ENCODE data around the gene COL4A1. TPM values are rescaled to one million over a fixed set of nuclear protein-coding genes. Genes with fewer than 3 reads are reported as not detected.

The COL4A1 gene
- total RNA-seq, 1 experiment from 2014 or later = 99.9 TPM

DNA sequence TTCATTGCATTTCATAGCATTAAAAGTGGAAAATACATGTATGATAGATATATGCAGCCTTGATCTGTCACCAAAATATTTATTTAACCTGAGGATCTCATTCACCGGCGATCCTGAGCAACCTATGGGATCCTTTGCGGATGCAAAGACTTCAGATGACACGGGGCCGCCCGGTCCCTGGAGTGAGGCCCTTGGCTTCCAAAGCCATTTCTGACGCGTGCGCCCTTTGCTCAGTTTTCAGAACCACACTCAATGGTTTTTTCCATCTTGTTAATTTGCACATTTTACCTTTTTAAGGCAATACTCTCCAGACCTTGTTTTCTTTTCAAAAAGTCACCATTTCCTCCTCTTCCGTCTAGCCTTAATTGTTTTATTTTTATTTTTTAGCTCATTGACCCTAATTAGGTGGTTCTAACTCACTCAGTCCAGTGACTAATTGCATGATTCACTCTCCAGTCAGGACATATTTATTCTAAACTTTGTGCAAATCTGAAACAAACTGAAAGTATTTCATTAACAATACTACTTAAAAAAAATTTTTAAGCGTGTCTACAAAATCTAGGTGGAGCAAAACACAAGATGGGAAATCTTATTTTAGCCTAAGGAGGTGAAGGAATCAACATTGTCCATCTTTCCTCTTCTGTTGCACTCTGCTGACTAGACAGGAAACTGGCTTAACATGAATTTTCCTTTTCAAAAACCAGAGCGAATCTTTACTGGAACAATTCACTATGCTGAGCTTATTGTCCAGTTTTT lies 47.9 kb downstream of the COL4A1 start:
- DNase-seq (ENCODE audit: low read depth) = peak; percentile 57

DNA sequence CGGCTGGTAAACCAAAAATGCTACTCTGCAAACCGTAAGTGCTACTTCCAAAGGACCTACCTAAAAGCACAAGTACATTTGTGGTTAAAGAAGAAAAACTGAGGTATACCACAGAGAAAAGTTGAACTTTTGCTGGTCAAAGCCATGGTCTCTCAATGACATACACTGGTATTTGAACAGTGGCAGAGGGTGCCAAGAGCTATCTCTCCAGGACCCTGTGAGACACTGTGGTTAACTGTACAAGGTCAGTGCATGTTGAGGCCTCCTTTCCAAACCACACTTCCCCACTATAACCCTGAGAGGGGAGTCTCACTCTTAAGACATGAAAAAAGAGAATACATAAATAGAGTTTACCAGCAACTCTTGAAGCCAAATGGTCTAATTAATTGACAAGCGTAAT lies 49.5 kb downstream of the COL4A1 start:
- no peak for DNase-seq (ENCODE audit: low read depth)

DNA sequence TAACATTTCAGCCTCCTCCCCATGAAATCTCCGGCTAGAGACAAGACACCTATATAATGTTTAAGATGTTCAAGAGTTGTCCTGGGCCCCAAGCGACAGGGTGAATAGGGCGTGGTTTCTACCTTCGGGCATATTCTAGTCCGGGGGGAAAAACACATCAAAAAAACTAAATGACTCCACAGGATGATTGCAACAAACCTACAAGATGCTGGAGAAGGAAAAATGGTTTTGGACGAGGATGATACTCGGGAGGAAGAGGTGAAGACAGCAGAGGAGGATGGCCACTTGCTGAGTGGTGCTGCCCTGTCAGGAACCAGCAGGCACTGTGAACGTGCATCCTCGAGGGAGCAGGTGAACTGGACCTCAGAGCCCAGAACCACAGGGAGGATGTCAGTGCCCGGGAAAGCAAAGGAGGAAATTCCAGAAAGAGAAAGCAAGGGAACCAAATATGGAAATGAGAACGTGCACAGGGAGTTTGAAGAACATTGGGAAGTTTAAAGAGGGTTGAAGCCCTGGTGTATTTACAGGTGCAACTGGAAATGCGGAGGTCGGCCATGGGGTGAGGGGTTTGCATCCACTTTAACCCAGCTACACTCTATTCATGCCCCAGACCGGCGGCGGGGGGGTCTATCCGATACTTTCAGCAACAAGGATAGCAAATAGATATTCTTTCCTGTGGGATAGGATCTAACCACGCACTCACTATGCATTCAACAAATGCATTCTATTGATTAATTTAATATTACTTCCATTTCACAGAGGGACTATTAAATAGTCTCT lies 50.6 kb downstream of the COL4A1 start:
- DNase-seq (ENCODE audit: low read depth) = no peak

DNA sequence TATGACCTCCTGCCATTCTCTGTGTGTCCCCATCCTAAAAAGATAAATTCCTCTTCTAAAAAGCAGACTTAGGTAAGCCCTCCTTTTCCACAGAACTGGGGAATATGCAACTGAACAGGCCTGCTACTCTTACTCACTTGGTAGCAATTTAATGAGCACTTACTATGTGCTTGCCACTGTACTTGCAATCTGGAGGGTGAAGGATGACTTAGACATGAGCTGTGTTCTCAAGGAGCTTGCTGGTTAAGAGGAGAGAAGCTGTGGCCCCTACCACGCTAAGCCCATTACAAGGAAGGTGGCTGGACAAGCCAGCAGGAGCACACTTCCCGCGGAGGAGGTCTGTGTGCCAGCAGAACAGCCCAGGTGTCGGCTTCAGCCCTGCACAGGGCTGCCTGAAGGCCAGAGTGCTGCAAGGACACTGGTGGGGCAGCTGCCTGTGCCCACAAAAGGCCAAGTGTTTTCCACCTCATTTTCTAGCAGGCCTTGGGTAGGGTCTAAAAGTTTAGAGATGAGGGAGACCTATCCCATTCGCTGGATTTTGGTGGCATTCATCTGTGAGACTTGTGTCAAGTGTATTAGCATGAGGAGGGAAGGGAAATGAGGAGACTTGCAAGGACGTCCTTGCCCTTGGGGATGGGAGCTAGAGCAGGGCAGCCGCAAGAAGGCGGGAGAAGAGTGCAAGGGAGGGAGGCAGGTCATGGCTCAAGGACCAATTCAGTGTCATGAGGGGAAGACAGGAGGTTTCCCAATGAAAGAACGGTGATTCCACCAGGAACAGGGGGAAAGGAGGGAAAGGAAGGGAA lies 52.0 kb downstream of the COL4A1 start:
- DNase-seq (ENCODE audit: low read depth) = no peak

DNA sequence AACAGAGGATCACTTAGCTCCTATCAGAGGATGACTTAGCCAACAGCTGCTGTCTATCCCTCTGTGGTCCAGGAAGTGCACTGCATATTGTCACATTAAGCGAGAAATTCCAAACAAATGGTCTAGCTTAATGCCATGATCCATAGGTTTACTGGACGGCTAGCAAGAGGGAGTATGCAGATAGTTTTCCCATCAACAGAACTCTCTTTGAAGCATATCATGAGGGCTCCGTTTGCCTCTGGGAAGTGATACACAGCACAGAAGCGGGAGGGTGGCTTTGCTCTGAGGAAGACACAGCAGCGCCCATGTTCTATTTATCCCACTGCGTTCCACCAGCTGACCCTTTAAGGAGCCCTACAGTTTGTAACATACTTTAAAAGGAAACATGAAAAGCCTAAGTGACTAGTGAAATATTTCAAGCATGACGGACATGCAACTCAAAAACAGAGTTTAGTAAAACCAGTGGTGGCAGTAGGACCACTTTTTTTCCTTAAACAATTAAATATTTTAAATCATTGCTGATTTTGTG lies 52.7 kb downstream of the COL4A1 start:
- no peak for DNase-seq (ENCODE audit: low read depth)

DNA sequence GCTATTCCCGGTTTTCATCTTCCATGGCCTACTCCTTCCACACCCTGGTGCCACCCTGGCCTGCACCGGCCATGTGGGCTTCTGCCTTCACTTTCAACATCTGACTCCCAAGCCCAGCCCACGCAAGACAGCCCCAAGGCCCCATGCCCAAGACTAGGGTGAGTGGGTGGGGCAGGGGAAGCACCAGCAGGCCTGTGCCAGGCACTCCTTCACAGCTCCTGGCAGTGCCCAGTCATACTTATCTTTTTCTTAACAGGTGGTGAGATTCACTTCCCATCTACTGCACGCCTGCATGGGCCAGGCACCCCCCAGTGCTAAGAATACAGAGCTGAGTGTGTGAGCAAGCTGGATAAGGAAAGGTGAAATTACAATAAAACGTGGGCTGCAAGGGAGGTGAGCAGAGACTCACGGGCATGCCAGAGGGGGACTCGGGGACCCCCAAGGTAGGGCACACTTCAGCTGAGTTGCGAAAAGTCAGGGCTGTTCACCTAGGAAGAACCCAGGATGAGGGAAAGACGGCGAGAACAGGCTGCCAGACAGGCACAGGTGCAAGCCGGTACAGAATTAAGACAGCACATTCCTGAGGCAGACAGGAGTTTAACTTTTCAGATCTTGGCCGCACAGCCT lies 55.7 kb downstream of the COL4A1 start:
- no peak for DNase-seq (ENCODE audit: low read depth)

DNA sequence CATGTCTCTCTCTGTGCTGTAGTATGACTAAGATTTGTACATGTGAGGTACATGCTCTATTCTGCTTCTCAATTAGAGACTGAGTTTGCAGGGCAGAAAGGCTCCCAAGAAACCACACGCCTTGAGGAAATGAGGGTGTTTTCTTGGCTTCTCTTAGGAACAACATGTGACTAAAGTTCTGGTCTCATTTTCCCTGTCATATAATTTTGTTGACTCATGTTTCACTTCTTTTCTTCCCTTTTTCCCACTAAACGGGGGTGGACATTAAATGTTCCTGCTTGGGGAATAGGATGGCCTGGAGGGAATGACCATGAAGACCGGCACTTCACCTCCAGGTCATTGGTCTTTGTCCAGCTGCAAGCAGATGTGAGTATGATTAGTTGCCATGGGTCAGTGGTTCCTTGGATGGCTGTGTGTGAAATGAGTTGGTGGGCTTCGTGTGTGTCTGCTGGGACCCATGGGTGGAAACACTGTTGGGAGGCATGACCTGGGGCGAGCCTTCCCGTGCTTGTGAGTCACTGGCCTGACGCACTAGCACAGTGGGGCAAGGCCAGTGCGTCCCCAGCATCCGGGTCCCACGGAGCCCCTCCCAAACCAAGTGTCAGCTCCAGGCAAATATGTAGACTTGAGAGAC lies 56.6 kb downstream of the COL4A1 start:
- DNase-seq (ENCODE audit: low read depth) = peak; percentile 72

DNA sequence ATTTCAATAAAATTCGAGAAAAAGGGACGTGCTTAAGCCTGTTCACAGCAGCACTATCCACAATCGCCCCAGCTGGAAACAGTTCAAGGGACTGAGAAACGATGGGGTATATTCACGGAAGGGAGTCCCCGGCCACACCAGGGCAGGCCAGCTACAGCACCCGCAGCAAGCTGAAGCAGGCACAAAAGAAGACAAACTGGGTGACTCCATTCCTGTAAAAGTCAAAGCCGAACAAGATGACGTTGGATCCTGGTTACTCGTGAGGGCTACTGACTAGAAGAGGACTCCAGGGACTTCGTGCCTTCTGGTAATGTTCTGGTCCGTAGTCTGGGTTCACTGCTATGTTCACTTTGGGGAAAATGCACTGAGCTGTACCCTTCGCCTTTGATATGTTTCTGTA lies 57.6 kb downstream of the COL4A1 start:
- no peak for DNase-seq (ENCODE audit: low read depth)

DNA sequence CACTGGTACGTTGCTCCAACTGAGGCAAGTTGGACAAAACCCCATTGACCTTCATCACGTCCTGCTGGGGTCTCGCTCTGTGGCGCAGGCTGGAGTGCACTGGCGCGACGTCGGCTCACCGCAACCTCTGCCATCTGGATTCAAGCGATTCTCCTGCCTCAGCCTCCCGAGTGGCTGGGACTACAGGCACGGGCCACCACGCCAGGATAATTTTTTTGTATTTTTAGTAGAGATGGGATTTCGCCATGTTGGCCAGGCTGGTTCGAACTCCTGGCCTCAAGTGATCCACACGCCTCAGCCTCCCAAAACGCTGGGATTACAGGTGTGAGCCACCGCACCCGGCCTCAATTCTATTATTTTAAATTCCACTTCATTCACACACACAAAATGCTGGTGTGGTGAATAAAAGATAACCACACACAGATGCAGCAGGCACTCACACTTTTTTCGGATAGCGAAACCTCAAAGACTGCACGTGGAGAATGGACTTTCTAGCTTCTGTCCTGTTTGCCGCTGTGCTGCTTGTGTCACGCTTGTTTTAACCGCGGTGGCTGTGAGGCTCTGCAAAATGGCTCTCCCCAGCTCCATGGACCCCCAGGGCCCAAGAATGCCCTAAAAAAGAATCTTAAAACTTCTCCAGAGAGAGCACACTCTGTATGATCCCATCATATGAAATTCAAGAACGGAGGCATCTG lies 58.4 kb downstream of the COL4A1 start:
- no peak for DNase-seq (ENCODE audit: low read depth)

DNA sequence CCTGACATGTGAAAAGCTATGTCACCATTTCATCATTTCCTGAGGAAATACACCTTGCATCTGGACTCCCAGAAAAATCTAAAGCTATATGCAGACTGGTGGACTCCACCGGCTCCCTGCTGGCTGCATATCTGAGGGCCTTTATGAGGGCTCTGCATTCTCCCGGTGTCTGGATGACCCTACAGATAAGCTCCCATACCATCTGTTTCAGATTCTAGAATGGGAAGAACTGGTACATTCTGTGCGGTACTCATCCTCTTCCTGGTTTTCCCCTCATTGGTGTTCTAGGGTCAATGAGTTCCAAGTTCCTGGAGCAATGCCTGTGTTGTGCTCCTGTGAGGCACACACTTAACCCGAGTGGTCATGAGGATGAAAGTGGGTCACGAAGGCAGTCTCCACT lies 60.4 kb downstream of the COL4A1 start:
- no peak for DNase-seq (ENCODE audit: low read depth)

DNA sequence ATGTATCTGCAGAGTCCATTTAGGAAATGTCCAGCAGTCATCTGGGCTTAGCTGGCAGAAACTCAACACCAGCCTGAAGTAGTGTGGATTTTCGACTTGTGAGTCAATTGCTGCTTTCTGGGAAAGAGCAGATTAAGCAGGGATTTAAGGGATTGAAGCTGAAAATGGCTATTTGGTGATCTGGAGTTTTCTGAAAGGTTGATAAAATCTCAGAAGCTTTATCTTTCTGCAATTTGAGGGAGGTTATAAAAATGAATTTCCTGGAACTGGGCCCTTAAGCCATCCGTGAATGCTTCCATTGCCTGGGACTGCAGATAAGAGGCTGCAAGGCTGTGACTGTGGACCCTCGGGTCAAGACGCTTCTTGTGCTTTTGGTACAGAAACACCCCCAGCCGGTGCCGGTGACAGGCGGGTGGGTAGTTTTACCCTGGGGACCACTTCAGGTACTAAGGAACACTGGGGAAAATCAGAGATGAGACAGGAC lies 61.5 kb downstream of the COL4A1 start:
- peak; percentile 23 for DNase-seq (ENCODE audit: low read depth)

DNA sequence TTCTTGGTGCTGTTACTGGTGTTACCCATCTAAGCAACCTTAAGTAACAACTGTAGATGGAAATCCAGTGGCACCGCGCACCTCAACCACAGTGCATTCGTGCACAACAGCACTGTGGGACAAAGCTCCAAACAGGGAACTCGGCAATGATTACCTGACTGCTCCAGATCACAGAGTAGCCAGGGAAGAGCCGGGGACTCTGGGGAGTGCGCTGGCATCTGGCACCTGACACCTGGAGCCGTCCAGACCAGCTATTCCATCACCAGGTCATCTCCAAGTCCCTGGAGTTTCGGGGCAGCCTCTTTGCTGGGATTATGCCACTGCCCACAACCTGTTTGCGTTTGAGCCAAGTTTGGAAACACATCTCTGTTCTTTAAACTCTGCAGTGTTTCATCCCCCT lies 62.0 kb downstream of the COL4A1 start:
- no peak for DNase-seq (ENCODE audit: low read depth)

DNA sequence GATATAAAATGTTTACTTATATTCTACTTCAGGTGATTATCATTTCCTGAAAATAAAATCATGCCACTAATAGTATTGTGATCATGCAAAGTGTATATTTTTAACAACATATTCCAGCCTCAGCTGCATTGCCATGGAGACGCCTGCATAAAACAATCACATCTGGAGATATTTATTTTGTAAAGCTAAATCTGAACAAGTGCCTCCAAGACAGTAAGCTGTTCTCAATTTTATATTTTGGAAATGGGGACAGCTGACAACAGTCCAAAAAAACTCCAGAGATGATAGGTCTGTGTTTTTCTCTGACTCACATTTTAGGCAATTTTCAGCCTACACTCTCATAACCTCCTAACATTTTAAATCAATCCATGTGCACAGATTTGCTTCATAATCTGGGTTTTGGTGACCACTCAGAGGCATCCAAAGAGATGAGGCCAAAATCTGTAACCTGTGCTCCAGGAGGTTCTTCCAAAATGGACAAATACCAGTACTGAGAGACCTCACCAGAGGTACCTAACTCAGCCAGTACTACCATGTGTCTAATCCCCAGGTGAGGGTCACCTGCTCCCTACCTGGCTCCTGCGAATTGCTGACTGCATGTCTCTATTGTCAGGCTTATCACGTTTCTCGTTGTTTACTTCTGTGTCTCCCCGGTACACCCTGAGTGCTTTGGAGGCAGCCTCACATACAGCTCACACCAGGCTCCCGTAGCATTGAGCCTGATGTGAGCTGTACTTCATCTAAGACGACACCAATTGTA lies 62.7 kb downstream of the COL4A1 start:
- no peak for DNase-seq (ENCODE audit: low read depth)

DNA sequence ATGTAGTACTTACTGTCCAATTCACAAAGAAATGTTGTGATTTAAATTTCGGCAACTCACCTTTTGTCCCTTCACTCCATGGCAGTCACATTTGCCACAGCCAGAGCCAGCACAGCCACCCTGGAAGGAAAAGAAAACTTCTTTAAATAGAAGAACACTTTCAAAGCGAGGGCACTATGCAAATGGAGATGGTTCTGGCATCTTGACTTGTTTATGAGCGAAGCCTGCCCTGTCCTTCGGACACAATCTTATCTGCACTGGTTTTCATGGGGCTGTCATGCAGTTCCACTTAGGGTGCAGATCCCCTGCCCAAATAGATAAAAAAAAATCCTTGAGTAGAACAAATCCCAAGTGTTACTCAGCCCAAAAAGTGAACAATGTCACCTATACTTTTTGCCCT lies 64.3 kb downstream of the COL4A1 start:
- DNase-seq (ENCODE audit: low read depth) = no peak

DNA sequence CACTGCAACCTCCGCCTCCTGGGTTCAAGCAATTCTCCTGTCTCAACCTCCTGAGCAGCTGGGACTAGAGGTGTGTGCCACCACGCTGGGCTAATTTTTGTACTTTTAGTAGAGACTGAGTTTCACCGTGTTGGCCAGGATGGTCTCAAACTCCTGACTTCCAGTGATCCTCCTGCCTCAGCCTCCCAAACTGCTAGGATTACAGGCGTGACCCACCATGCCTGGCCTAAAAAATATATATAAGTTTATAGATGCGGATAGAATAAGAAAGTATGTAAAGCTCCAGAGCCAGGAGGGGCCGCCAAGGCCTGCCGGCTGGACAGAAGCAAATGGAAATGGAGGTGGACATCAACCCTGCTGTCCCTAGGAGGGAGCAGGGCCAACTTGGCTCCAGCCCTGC lies 66.0 kb downstream of the COL4A1 start:
- no peak for DNase-seq (ENCODE audit: low read depth)

DNA sequence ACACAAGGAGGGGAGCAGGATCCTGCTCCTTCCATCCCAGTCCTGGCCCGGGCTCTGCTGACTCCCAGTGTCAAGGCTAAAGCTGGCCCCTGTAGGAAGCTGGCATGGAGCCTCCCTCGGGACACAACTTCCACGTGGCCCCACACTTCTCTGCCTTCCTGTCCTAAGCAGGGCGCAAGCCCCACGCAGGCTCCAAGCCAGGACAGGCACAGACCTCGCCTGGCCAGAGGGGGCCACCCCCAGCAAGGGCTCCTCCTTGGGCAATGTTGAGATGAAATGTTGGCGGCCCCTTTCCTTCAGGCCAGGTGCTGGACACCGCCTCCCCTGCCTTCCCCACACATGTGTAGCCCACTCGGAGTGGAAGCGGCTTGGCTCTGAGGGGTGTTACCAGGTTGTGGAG lies 66.6 kb downstream of the COL4A1 start:
- no peak for DNase-seq (ENCODE audit: low read depth)

DNA sequence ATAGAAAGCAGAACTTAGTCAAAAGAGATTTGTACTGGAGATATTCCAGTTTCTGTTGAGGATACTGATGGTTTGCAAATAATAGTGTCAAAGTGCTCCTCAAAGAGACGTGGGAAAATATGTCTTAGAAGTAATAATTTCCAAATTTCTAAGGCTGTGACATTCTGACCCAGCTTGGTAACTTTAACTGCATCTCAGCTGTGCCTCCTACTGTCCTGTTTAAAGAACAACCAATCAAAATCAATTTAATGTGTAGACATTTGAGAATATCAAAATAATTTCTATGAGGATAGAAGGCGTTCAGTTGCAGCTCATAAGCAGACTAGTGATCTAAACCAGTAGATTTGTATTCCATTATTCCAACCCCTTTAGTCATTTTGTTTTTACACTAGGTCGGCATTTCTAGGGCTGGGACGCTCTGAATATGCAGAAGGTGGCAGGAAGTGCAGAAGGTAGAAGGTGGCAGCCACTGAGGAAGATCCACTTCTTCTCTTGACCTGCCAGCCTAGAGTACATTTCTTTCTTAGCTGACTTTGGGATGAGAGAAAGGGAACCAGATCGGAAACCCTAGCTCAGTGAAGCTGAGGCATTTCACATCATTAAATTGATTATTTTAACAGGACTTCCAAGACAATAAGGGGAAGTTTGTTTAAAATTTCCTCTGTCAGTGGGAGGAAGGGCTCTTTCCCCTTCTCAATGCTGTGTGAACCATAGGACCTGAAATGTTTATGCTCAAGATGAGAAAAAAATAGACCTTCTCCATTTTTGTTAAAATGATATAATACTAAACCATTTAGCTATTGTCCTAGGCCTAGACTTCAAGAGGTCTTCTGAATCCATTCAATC lies 67.5 kb downstream of the COL4A1 start:
- no peak for DNase-seq (ENCODE audit: low read depth)

DNA sequence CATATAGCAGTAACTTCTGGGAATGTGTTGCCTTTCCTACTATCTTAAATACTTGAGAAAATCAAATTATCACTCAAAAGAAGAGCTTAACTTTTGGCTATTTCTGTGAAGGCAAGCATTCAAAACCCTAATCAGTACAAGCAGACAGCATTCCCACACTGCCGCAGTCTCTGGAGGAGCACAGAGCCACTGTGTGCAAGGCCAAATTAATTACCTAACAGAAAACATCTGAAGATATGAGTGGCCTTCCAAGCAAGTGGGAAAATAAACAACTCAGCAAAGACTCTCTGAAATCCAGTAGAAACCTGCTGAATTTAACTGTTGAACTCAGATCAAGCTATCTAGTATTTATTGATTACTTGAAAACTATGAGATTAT lies 68.2 kb downstream of the COL4A1 start:
- DNase-seq (ENCODE audit: low read depth) = no peak
